H4 (cell line): ENCODE measurements around the gene SMTNL1. TPM values are rescaled to one million over a fixed set of nuclear protein-coding genes. Genes with fewer than 3 reads are reported as not detected.
A peak's percentile ranks its signal among the peaks of the same experiment; 100 is the strongest.
"Not testable (repeated sequence)": the region's sequence is repeated elsewhere in the genome, so short reads cannot be mapped to it uniquely, and the experiment has no call there.

Source experiments
- DNase-seq: peaks from one replicate; pipeline ENCODE4 v3.0.0-alpha.2; 2015; ENCODE audit warnings: low spot score
- total RNA-seq: library from RNA; depleted of rRNA; stranded (reverse); fragments of >200 nt; shearing (Covaris generic); gene quantifications from 2 replicates; pipeline ENCODE4 v1.2.3, GENCODE V29; 2014

Gene SMTNL1
- total RNA-seq, 1 experiment from 2014 or later, result not detected

DNA sequence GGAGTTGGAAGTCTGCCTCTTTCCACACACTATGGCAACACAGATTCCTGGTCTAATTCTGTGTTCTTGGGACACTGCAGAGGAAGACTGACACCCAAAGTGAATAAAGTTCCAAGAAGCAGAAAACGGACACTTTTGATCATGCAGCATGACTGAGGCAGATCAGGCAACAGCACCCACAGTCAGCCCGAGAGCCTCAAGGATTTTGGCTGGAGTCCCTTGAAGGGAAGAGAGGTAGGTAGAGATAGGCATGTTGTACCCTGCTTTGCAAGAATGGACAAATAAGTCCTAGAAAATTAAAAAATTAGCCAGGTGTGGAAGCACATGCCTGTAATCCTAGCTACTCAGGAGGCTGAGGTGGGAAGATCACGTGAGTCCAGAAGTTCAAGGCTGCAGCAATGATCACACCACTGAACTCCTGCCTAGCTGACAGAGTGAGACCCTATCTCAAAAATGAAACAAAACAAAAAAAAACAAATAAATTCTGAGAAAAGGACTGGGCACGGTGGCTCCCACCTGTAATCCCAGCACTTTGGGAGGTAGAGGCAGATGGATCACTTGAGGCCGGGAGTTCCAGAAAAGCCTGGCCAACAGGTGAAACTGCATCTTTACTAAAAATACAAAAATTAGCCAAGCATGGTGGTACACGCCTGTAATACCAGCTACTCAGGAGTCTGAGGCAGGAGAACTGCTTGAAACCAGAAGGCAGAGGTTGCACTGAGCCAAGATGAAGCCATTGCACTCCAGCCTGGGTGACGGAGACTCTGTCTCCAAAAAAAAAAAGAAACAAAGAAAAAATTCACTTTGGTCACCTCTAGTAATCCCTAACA, 28.8 kb upstream of the SMTNL1 start:
- DNase-seq, result no peak

DNA sequence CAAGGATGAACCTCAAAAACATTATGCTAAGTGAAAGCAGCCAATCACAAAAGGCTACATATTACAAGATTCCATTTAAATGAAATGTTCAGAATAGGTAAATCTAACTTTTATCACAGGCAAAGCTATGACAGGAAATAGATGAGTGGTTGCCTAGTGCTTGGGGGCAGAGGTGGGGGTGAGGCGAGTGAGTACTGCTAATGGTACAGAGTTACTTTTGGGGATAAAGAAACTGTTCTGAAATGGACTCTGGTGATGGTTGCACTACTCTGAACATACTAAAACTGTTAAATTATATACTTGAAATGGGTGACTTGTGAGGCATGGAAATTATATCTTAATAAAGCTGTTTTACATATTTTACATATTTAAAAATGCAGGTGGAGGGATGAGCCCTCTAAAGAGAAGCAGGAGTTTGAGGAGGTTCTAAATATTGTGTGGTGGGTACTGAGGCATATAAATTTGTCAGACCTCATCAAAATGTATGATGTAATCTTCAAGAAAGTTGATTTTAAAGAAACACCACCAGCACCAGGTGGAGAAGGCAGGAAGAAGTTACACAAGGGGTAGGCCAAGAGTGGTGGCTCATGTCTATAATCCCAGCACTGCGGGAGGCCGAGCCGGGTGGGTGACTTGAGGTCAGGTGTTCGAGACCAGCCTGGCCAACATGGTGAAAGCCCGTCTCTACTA, 25.5 kb upstream of the SMTNL1 start:
- no peak for DNase-seq

DNA sequence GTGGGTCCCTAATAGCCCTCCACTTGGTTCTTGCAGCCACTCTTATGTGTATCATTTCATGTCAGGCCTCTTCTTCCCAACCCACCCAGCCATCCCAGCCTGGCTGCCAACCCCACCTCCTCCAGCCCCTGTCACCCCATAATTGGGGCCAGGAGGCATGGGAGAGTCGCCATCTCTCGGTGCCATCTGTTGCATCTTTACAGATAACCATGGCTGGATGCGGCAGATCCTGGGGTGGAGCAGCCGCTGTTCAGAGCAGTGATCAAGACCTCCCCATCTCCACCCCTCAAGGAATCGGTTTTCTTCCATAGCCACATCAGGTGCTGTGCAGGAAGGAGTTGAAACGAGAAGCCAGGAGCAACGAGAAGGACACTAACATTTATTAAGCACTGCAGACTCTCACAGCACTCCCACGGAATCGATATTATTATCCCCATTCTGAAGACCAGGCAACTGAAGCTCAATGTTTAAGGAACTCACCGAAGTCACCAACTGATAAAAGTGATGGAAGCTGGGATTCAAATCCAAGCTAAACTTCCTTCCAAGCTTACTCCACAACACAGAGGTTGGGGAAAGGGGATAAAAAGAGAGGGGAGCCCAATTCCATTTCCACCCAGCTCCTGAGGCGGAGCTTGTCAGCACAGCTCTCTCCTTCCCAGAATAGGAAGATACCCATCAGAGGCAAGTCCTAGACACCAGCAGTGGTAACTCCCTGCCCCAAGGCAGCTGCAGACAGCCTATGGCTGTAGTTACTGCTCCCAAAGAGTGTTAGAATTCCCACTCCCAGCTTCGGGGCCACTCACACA, 24.5 kb upstream of the SMTNL1 start:
- no peak for DNase-seq

DNA sequence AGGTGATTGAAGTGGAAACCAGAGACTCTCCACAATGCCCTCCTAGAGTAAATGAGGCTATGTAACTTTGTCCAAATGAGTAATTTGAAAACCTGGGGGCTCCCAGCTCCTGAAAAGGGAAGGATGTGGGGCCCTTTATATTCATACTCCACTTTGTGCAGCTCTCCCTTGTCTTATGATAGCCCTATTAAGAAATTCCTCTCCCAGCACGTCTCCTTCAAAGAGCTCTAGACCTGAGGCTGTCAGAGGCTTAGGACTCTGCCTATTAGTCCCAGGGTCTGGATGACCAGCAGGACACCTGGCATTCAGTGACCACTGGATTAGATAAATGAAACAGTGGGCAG, 24.0 kb upstream of the SMTNL1 start:
- DNase-seq, result no peak

DNA sequence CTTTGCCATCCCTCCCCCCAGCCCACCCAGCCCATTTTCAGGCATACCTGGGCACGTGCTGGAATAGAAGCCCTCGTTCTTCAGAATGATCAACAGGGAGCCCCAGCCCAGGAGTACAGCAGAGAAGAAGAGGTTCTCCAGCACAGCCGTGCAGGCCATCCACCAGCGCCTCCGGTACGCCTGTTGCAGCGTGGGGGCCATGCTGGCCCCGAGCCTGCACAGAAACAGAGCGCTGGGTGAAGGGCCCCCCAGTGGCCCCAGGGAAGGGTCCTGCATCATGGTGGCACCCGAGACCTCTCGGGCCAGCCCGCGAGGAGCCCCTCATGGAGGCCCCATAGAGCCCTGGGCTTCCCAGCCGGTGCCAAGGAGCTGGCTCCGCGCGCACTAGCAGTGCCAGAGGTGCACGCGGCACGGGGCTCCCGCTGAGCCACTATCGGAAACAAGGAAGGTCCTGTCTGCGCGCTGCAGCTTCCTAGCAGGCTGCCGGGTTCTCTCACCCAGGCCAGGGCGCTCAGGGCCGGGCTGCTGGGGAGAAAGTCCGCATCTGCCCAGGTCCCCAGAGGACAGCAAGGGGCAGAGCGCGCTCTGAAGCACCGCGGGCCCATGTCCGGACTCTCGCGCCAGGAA, 23.4 kb upstream of the SMTNL1 start:
- DNase-seq, result no peak

DNA sequence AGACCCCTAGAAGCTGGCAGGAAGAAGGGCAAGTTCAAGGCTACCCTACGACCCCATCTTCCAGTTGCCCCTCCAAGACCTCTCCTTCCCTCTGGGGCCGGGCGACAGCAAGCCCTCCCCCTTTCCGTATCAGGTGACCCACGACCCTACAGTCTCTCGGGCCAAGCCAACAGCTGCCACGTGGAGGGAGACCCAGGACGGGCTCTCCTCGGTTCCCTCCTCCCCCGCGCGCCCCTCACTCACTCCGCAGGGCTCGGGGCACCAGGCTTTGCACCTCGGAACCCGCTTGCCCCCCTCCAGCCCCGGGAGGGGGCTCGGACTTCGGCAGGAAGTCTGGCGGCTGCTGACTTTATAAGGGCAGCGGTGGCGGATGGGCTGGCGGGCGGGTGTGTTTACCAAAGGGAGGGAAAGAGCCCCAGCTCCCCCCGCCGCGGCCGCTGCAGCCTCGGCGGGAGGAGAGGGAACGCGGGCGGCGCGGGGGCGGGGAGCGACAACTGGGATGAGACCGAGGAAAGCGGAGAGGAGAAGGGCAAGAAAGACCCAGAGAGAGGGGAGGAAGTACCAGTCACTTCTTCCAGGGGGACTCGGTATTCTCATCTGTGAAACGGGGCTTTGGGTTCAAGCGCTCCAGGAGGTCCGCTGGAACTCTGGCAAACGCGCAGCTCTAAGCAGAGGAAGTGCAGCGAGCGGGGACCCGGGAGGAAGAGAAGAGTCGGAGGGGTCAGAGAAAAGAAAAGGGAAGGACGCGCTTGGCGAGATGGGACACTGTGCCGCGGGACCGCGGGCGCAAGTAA, 22.7 kb upstream of the SMTNL1 start:
- DNase-seq, result no peak

DNA sequence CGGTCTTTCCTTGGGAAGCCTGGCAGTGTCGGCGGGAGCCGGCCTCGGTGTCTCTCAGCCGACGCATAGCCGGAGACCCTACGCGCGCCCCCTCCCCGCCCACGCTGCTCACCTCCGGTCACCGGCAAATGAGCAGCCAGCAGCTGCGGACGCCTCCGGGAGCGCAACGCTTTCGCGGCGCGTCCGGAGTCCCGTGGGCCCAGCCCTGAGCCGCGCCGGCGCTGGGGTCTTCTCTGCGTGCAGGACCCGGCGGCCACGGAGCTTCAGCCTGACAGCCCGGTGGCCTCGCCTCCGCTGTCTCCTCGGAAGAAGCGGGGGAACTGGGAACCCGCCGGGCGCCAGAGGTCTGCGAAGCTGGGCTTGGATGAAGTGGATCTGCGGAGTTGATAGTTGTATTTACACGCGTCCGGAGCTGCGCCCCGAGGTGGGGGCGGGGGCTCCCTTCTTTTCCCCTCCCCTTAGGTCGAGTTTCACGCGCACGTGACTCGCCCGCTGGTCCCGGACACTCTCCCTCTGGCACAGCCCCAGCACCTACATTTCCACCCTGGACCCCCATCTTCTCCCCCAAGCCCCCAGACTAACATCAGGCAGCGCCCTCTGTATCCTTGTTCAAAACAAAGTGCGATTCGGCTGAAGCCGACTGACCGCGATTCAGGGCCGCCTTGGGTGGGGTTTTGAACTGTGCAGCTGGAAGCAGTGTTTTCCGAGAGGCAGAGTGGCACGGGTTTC, 21.9 kb upstream of the SMTNL1 start, which contains the start of gene SLC43A1:
Gene SLC43A1 (minus strand): TSS at position 371 of the 729 bp plus-strand sequence. CDS start 1,591 bp downstream, outside the sequence.
- no peak for DNase-seq

DNA sequence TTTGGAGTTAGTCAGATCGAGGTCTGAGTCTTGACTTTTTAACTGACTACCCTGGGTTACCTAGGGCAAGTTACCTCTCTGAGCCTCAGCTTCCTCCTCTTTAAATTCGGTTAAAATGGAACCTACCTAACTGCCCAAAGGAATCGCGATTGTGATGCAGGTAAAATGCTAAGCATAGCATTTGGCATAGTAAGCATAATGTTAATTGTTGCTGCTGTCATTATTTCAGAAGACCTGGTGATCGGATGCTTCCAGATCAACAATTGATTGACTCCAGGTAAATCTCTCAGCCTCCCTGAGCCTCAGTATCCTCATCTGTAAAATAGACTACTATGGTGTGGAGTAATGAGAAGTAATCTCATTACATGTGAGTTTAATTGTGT, 21.3 kb upstream of the SMTNL1 start:
- DNase-seq, result no peak

DNA sequence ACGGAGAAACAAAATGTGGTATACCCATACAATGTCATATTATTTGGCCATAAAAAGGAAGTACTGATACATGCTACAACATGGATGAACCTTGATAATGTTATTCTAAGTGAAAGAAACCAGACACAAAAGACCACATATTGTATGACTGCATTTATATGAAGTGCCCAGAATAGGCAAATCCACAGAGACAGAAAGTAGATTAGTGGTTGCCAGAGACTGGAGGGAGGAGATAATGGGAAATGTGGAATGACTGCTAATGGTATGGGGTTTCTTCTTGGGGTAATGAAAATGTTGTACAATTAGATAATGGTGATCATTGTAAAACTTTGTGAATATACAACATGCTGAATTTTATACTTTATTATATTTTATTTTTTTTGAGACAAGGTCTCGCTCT, 16.3 kb upstream of the SMTNL1 start:
- no peak for DNase-seq

DNA sequence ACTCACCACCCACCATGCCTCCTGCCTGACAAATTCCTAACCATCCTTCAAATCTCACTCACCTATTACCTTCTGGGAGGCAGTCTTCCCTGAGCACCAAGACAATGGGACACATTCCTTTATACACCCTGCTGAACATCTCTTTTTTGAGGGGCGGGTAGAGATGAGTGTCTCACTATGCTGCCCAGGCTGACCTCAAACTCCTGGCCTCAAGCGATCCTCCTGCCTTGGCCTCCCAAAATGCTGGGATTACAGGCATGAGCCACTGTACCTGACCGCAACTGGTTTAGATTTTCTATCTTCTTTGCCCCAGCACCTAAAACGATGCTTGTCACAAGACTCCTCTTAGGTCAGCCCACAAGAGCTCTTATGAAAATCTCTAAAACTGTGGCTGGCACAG, 14.0 kb upstream of the SMTNL1 start:
- no peak for DNase-seq

DNA sequence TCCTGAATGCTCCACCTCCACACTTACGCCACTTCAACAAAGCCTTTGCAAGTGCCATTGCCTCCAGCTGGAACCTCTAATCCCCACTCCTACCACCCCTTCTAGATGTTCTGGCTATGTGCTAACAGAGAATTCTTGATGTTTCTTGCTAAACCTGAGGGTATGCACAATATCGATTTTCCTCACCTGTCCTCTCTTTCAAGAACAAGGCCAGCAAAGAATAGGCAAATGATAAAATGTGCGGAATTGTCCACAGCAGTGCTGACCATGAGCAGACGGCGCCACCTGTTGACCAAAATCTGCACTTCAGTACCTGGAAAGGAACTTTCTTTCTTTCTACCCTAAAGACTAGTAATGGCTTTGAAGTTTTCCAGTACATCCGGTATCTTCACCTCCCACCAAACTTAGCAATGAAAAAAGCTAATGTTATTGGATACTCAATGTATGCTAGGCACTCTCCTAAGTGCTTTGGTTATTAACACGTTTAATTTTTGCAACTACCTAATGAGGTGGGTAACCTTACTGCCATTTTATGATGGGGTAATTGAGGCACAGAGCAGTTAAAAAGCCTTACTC, 10.3 kb upstream of the SMTNL1 start:
- DNase-seq, result peak; percentile 42

DNA sequence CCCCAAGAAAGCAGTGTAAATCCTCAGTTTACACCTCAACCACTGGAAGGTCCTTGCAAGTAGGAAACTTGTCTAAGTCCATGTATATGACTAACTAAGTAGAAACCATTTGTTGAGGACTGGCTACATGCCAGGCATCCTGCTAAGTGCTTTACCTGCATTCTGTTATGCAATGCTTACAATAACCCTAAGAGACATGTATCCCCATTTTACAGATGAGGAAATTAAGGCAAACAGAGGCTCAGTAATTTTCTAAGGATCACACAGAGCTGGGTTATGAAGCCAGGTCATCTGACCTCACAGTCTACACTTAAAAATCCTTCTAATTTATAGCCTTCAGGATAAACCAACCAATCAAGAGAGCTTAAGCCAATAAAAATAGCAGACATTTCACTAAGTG, 8.4 kb upstream of the SMTNL1 start:
- DNase-seq, result no peak

DNA sequence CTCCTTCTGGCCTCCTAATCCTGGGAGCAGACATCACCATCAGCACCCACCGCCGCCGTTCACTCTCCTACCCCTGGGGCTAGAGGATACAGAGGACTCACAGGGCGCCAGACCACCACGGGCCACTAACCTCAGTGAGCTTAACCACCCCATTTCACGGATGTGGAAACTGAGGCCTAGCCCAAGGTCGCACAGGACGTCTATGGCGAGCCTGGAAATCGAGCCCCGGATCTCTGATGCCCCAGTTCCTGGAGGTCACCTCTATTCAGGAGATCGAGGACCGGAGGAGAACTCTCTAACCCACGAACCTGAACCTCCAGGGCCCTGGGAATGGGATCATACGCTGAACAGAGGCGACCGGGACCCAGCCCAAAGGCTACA, 7.2 kb upstream of the SMTNL1 start:
- DNase-seq, result no peak

DNA sequence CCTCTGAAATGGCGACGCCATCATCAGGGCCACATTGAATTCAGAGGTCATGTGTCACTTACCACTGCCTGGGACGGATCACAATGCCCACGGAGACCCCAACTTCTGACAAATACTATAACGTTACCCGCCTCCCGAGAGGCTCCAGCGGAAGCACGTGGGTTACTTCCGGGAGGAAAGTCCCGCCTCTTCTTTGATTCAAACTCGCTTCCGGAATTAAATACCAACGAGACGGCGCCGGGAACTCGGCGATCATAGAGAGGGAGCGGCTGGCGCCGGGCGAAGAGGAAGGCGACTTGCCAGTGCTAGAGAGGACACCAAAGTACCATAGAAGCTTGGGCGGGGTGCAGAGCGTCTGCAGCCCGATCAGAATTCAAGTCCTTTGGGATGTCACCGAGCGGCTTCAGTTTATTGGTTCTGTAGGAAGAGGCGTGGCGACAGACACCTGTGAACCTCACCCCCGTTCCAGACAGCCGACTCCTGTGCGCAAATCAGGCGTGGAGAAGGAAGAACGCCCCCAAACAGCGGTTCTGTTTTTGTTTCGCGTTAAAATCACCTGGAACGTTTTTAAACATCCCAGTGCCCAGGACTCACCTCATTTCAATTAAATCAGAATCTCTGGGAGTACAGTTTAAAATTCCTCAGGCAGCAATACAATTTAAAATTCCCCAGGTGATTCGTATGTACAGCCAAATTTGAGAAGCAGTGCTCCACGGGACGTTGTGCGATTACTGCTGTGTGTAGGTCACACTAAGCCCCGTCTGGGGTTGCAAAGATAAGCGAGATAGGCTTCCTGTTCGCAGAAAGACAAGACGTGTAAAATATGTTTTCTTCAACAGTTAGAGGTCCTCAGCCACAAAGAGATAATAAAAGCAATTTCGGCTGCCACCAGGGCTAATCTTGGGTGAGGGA, 6.5 kb upstream of the SMTNL1 start, which contains the start of gene TIMM10:
Gene TIMM10 (minus strand): TSS at position 159 of the 912 bp plus-strand sequence. CDS start 565 bp downstream, outside the sequence.
- DNase-seq, result peak; percentile 96

DNA sequence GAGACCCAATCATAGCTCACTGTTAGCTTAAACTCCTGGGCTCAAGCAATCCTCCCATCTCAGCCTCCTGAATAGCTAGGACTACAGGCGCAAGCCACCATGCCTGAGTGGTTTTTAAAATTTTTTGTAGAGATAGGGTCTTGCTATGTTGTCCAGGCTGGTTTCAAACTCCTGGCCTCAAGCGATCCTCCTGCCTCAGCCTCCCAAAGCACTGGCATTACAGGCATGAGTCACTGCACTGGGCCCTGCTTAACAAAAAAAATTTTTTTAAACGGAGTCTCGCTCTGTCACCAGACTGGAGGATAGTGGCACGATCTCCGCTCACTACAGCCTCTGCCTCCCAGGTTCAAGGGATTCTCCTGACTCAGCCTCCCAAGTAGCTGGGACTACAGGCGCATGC, 2.9 kb upstream of the SMTNL1 start:
- DNase-seq, result not testable (repeated sequence)

DNA sequence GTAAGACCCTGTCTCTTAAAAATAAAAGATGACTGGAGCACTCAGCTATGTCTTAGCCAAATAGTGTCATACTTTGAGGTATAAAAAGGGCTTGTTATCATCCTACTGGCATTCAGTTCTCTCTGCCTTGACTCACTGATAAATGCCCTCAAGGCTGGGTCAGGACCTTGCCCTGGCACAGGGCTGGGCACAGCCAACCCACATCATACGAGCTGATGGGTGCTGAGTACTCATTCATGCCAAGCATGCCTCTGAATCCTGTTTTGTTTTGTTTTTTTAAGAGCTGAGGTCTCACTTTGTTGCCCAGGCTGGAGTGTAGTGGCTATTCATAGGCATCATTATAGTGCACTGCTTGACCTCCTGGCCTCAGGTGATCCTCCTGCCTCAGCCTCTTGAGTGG, 1.9 kb downstream of the SMTNL1 start:
- no peak for DNase-seq

DNA sequence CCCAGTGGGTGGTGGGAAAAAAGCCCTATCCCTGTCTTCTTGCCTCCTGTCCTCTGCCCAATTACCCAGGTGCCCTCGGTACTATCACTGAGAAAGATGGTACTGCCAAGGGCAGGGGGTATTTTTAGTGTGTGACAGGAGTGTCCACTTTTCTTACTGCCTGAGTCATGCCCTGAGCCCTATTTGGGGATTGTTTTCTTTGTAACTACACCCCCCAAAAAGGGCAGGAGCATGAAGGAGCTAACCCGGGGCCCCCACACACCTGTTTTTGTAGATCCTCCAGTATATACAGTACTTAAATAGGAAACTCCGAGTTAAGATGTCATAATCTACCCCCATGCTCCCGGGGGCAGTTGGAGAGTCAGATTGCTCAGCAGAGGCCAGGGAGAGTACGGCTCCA, 3.8 kb downstream of the SMTNL1 start:
- no peak for DNase-seq

DNA sequence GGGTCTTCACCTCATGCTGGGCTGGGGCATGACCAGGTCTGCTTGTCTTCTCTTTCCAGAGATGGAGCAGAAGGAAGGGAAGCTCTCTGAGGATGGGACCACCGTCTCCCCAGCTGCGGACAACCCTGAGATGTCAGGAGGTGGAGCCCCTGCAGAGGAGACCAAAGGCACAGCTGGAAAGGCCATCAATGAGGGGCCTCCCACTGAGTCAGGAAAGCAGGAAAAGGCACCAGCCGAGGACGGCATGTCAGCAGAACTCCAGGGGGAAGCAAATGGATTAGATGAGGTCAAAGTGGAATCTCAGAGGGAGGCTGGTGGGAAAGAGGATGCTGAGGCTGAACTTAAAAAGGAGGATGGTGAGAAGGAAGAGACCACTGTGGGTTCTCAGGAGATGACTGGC, 5.2 kb downstream of the SMTNL1 start:
- DNase-seq, result no peak

DNA sequence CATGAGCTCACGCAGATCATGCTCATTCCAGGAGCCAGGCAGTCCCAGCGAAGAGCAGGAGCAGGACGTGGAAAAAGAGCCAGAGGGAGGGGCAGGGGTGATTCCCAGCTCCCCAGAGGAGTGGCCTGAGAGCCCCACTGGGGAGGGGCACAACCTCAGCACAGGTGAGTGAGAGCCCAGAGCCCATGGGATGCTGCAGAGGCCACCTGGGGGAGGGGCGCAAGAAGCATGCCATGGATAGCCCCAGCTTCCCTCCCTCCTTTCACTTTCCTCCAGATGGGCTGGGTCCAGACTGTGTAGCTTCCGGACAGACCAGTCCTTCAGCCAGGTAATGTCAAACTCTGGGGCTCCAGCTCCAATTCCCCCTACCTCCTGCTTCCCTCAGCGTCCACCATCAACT, 6.2 kb downstream of the SMTNL1 start:
- DNase-seq, result no peak
